DND-41 (cell line): Measurements from ENCODE around the gene CEBPZOS.

Experiments
- EZH2 ChIP-seq: IDR thresholded peaks from 3 replicates; pipeline ENCODE4 v1.6.1; 2012; ENCODE audit warnings: borderline replicate concordance, low read depth, mild to moderate bottlenecking, moderate library complexity, low read length, inconsistent platforms; ENCODE audit not compliant: severe bottlenecking
- TF ChIP-seq, protein P1 (sequence below): IDR thresholded peaks from 2 replicates; pipeline ENCODE4 v1.5.1; 2012; ENCODE audit warnings: borderline replicate concordance, low read length, moderate library complexity, mild to moderate bottlenecking; ENCODE audit not compliant: poor library complexity, severe bottlenecking; ENCODE audit errors: extremely low read depth

DNA sequence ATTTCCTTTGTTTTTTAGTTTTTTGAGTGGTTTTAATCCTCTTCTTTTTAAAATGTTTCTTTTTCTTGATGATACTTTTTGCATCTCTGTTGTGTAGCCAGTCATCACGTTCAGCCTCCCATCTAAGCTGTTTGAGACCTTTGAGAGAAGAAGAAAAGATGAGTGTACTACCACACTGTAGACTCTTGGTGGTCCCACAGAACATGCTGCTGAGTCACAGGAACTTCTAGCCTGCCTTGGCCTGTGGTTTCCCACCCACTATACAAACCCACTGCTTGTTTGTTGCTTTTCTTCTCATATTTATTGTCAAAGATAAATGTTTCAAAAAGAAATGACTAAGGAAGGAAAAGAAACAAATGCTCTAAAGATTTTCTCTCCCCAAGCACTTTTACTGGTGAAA is 5.5 kb downstream of the CEBPZOS start:
- TF ChIP-seq, protein P1, sequence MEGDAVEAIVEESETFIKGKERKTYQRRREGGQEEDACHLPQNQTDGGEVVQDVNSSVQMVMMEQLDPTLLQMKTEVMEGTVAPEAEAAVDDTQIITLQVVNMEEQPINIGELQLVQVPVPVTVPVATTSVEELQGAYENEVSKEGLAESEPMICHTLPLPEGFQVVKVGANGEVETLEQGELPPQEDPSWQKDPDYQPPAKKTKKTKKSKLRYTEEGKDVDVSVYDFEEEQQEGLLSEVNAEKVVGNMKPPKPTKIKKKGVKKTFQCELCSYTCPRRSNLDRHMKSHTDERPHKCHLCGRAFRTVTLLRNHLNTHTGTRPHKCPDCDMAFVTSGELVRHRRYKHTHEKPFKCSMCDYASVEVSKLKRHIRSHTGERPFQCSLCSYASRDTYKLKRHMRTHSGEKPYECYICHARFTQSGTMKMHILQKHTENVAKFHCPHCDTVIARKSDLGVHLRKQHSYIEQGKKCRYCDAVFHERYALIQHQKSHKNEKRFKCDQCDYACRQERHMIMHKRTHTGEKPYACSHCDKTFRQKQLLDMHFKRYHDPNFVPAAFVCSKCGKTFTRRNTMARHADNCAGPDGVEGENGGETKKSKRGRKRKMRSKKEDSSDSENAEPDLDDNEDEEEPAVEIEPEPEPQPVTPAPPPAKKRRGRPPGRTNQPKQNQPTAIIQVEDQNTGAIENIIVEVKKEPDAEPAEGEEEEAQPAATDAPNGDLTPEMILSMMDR = peak; percentile 37
- no peak for TF ChIP-seq EZH2
